Activated CD8-positive, alpha-beta memory T cell treated with anti-CD3 and anti-CD28 coated beads, Interleukin-2, amount 10 ng/mL, durations not matched to agents 7 days and 5 days (primary cell): Measurements from ENCODE around the gene STK38. TPM values are rescaled to one million over a fixed set of nuclear protein-coding genes. Genes with fewer than 3 reads are reported as not detected.
A peak's percentile ranks its signal among the peaks of the same experiment; 100 is the strongest.
"Not testable (repeated sequence)": the region's sequence is repeated elsewhere in the genome, so short reads cannot be mapped to it uniquely, and the experiment has no call there.

Source experiments
- ATAC-seq: fragments of 150-1000 bp; cut with Tn5 transposase; one replicate; pipeline ENCODE4 v1.10.0; 2021; ENCODE audit warnings: moderate library complexity
- CTCF ChIA-PET: fragments of 350-600 bp; sonication (Branson Sonifier 250); formaldehyde crosslinking; loops from one replicate; lab custom pipeline; 2021; ENCODE audit warnings: antibody characterized with exemption; lab: Charles Lee
- DNase-seq: peaks from one replicate; pipeline ENCODE4 v3.0.0-alpha.2; 2020
- H3K27ac Mint-ChIP-seq: one replicate; pipeline ENCODE4 v1.8.0; 2021; ENCODE audit warnings: mild to moderate bottlenecking, mixed read lengths
- H3K27me3 Mint-ChIP-seq: one replicate; pipeline ENCODE4 v1.8.0; 2021; ENCODE audit warnings: mixed read lengths
- H3K36me3 Mint-ChIP-seq: one replicate; pipeline ENCODE4 v1.8.0; 2021; ENCODE audit warnings: mild to moderate bottlenecking, mixed read lengths
- H3K4me1 Mint-ChIP-seq: one replicate; pipeline ENCODE4 v1.8.0; 2021; ENCODE audit warnings: mixed read lengths
- H3K4me3 Mint-ChIP-seq: one replicate; pipeline ENCODE4 v1.8.0; 2021; ENCODE audit warnings: mild to moderate bottlenecking, moderate library complexity, mixed read lengths
- H3K9me3 Mint-ChIP-seq: one replicate; pipeline ENCODE4 v1.8.0; 2022; ENCODE audit warnings: low read depth, mixed read lengths
- total RNA-seq, 2 experiments: library from RNA; stranded (reverse); gene quantifications; one replicate each; pipeline ENCODE4 v1.2.3, GENCODE V29; 2021

The STK38 gene
- total RNA-seq, 2 experiments from 2014 or later = 47.7 to 54.7 TPM

- DNase-seq (no peak), ATAC-seq (no peak)
- no peaks in the 10 kb centered on the region for H3K27me3 Mint-ChIP-seq
- H3K4me1 Mint-ChIP-seq = no peaks in the 10 kb centered on the region
- H3K36me3 Mint-ChIP-seq = peaks cover 53% of the 10 kb centered on the region
- no peak overlapping the region for H3K27ac Mint-ChIP-seq
- no peak overlapping the region for H3K4me3 Mint-ChIP-seq
- no peaks in the 10 kb centered on the region for H3K9me3 Mint-ChIP-seq
- CTCF ChIA-PET = interaction anchor here (1.0 kb wide), 1 partner anchor 101 kb away, joined by 3 read pairs; no protein-coding TSS in a partner anchor
Measured at GRCh38 chr6:36487698-36488097, 59.6 kb downstream of the STK38 start.

GRCh38 chr6:36484736-36485135 lies 62.5 kb downstream of the STK38 start:
- Mint-ChIP-seq H3K27ac (no peak overlapping the region), H3K9me3 (no peaks in the 10 kb centered on the region), H3K4me1 (no peaks in the 10 kb centered on the region), H3K36me3 (peaks cover 61% of the 10 kb centered on the region), H3K27me3 (no peaks in the 10 kb centered on the region), H3K4me3 (no peak overlapping the region)
- CTCF ChIA-PET = interaction anchor here (1.0 to 1.3 kb wide), 2 partner anchors 8 to 23 kb away, joined by 3 read pairs; no protein-coding TSS in a partner anchor
- ATAC-seq = no peak
- no peak for DNase-seq

GRCh38 chr6:36483326-36483725 lies 64.0 kb downstream of the STK38 start:
- H3K4me1 Mint-ChIP-seq, H3K9me3 Mint-ChIP-seq, H3K4me3 Mint-ChIP-seq, H3K27ac Mint-ChIP-seq, DNase-seq, CTCF ChIA-PET, ATAC-seq, H3K27me3 Mint-ChIP-seq: not testable (repeated sequence)
- peaks cover 68% of the 10 kb centered on the region for H3K36me3 Mint-ChIP-seq

GRCh38 chr6:36479256-36479655 lies 68.0 kb downstream of the STK38 start:
- H3K4me3 Mint-ChIP-seq = no peak overlapping the region
- ATAC-seq (no peak), DNase-seq (no peak)
- peaks cover 54% of the 10 kb centered on the region for H3K36me3 Mint-ChIP-seq
- H3K9me3 Mint-ChIP-seq = no peaks in the 10 kb centered on the region
- H3K27ac Mint-ChIP-seq = no peak overlapping the region
- H3K4me1 Mint-ChIP-seq = peaks cover 8% of the 10 kb centered on the region
- H3K27me3 Mint-ChIP-seq = no peaks in the 10 kb centered on the region
- CTCF ChIA-PET = no interaction called here

GRCh38 chr6:36478051-36478526 lies 69.2 kb downstream of the STK38 start:
- Mint-ChIP-seq H3K27ac (peak overlapping the region; percentile 73), H3K4me1 (peaks cover 8% of the 10 kb centered on the region), H3K4me3 (no peak overlapping the region), H3K27me3 (no peaks in the 10 kb centered on the region), H3K9me3 (no peaks in the 10 kb centered on the region), H3K36me3 (peaks cover 48% of the 10 kb centered on the region)
- ATAC-seq (no peak), DNase-seq (no peak)
- CTCF ChIA-PET = interaction anchor here (0.7 to 2.3 kb wide), 2 partner anchors 27 to 55 kb away, joined by 5 to 6 read pairs; no protein-coding TSS in a partner anchor

GRCh38 chr6:36469946-36470345 lies 77.3 kb downstream of the STK38 start:
- no peak overlapping the region for H3K4me3 Mint-ChIP-seq
- DNase-seq = no peak
- no peaks in the 10 kb centered on the region for H3K27me3 Mint-ChIP-seq
- CTCF ChIA-PET = interaction anchor here (0.6 to 1.3 kb wide), 3 partner anchors 30 to 1448 kb away, joined by 3 read pairs; no protein-coding TSS in a partner anchor
- no peak for ATAC-seq
- H3K4me1 Mint-ChIP-seq = peaks cover 4% of the 10 kb centered on the region
- H3K27ac Mint-ChIP-seq = no peak overlapping the region
- H3K9me3 Mint-ChIP-seq = no peaks in the 10 kb centered on the region
- peaks cover 30% of the 10 kb centered on the region for H3K36me3 Mint-ChIP-seq

GRCh38 chr6:36469148-36469661 lies 78.1 kb downstream of the STK38 start:
- CTCF ChIA-PET = interaction anchor here (0.6 kb wide), 1 partner anchor 1449 kb away, joined by 3 read pairs; no protein-coding TSS in a partner anchor
- H3K27ac Mint-ChIP-seq = no peak overlapping the region

GRCh38 chr6:36467625-36468024 lies 79.7 kb downstream of the STK38 start:
- no peaks in the 10 kb centered on the region for H3K27me3 Mint-ChIP-seq
- peaks cover 4% of the 10 kb centered on the region for H3K4me1 Mint-ChIP-seq
- CTCF ChIA-PET = no interaction called here
- no peaks in the 10 kb centered on the region for H3K9me3 Mint-ChIP-seq
- H3K27ac Mint-ChIP-seq = no peak overlapping the region
- ATAC-seq (no peak), DNase-seq (no peak)
- H3K36me3 Mint-ChIP-seq = peaks cover 35% of the 10 kb centered on the region
- H3K4me3 Mint-ChIP-seq = no peak overlapping the region

More at GRCh38 chr6:36469148-36469661, 78.1 kb downstream of the STK38 start:
- Mint-ChIP-seq H3K27me3 (no peaks in the 10 kb centered on the region), H3K9me3 (no peaks in the 10 kb centered on the region), H3K36me3 (peaks cover 30% of the 10 kb centered on the region), H3K4me1 (peaks cover 4% of the 10 kb centered on the region), H3K4me3 (no peak overlapping the region)
- DNase-seq (no peak), ATAC-seq (no peak)

- Mint-ChIP-seq H3K27ac (no peak overlapping the region), H3K4me1 (peaks cover 3% of the 10 kb centered on the region), H3K36me3 (peaks cover 38% of the 10 kb centered on the region), H3K4me3 (no peak overlapping the region), H3K9me3 (no peaks in the 10 kb centered on the region), H3K27me3 (no peaks in the 10 kb centered on the region)
- CTCF ChIA-PET = no interaction called here
- ATAC-seq (no peak), DNase-seq (no peak)
Measured at GRCh38 chr6:36464233-36464632, 83.0 kb downstream of the STK38 start.

GRCh38 chr6:36463676-36464075 lies 83.6 kb downstream of the STK38 start:
- Mint-ChIP-seq H3K4me3 (no peak overlapping the region), H3K27ac (no peak overlapping the region), H3K36me3 (peaks cover 38% of the 10 kb centered on the region), H3K9me3 (no peaks in the 10 kb centered on the region), H3K27me3 (no peaks in the 10 kb centered on the region), H3K4me1 (no peaks in the 10 kb centered on the region)
- no peak for DNase-seq
- no peak for ATAC-seq
- CTCF ChIA-PET = no interaction called here

GRCh38 chr6:36461646-36462045 lies 85.6 kb downstream of the STK38 start:
- Mint-ChIP-seq H3K27me3 (no peaks in the 10 kb centered on the region), H3K27ac (no peak overlapping the region), H3K4me3 (no peak overlapping the region), H3K36me3 (peaks cover 33% of the 10 kb centered on the region), H3K4me1 (no peaks in the 10 kb centered on the region), H3K9me3 (no peaks in the 10 kb centered on the region)
- no peak for DNase-seq
- ATAC-seq = no peak
- CTCF ChIA-PET = interaction anchor here (1.3 to 1.4 kb wide), 2 partner anchors 23 to 41 kb away, joined by 3 to 4 read pairs; no protein-coding TSS in a partner anchor

- no peaks in the 10 kb centered on the region for H3K4me1 Mint-ChIP-seq
- CTCF ChIA-PET = no interaction called here
- no peak for DNase-seq
Measured at GRCh38 chr6:36460916-36461315, 86.4 kb downstream of the STK38 start.

GRCh38 chr6:36459501-36459900 lies 87.8 kb downstream of the STK38 start:
- CTCF ChIA-PET = interaction anchor here (0.6 to 0.8 kb wide), 2 partner anchors 36 to 124 kb away, joined by 3 read pairs; no protein-coding TSS in a partner anchor

More at GRCh38 chr6:36460916-36461315, 86.4 kb downstream of the STK38 start:
- Mint-ChIP-seq H3K9me3 (no peaks in the 10 kb centered on the region), H3K36me3 (peaks cover 31% of the 10 kb centered on the region), H3K27ac (no peak overlapping the region), H3K4me3 (no peak overlapping the region), H3K27me3 (no peaks in the 10 kb centered on the region)
- ATAC-seq = no peak

GRCh38 chr6:36455486-36456027 lies 91.7 kb downstream of the STK38 start:
- H3K27me3 Mint-ChIP-seq = no peaks in the 10 kb centered on the region
- DNase-seq (no peak), ATAC-seq (no peak)
- peak overlapping the region; percentile 32 for H3K27ac Mint-ChIP-seq
- CTCF ChIA-PET = no interaction called here
- peaks cover 19% of the 10 kb centered on the region for H3K36me3 Mint-ChIP-seq
- no peak overlapping the region for H3K4me3 Mint-ChIP-seq
- peaks cover 2% of the 10 kb centered on the region for H3K4me1 Mint-ChIP-seq
- no peaks in the 10 kb centered on the region for H3K9me3 Mint-ChIP-seq

More at GRCh38 chr6:36459501-36459900, 87.8 kb downstream of the STK38 start:
- Mint-ChIP-seq H3K4me3 (no peak overlapping the region), H3K27ac (no peak overlapping the region), H3K36me3 (peaks cover 30% of the 10 kb centered on the region), H3K27me3 (no peaks in the 10 kb centered on the region), H3K9me3 (no peaks in the 10 kb centered on the region), H3K4me1 (no peaks in the 10 kb centered on the region)
- DNase-seq (no peak), ATAC-seq (no peak)
